Loucy (cell line): Measurements from ENCODE around the gene FREM1.

ENCODE experiments used
- H2AFZ ChIP-seq: fragments of 200-600 bp; sonication (generic); 2 replicates; pipeline ENCODE4 v1.6.0; 2016; ENCODE audit warnings: antibody characterized with exemption, mild to moderate bottlenecking, low read length, moderate library complexity
- H3F3A ChIP-seq: fragments of 200-600 bp; 2 replicates; pipeline ENCODE4 v1.6.0; 2016; ENCODE audit warnings: antibody characterized with exemption, low read depth, mild to moderate bottlenecking
- H3K27me3 ChIP-seq: fragments of 200-600 bp; sonication (generic); 2 replicates; pipeline ENCODE4 v1.6.1; 2014; ENCODE audit warnings: low read length, mild to moderate bottlenecking; ENCODE audit not compliant: insufficient read depth, poor library complexity, severe bottlenecking
- H3K36me3 ChIP-seq: fragments of 200-600 bp; sonication (generic); 2 replicates; pipeline ENCODE4 v1.6.1; 2016; ENCODE audit warnings: low read length; ENCODE audit not compliant: insufficient read depth
- H3K4me1 ChIP-seq: fragments of 200-600 bp; sonication (generic); 2 replicates; pipeline ENCODE4 v1.5.1; 2014; ENCODE audit warnings: low read length, mild to moderate bottlenecking; ENCODE audit not compliant: insufficient read depth, poor library complexity, severe bottlenecking
- H3K4me2 ChIP-seq: fragments of 200-600 bp; sonication (generic); 2 replicates; pipeline ENCODE4 v1.6.0; 2014; ENCODE audit warnings: antibody characterized with exemption, low read length, low read depth, mild to moderate bottlenecking; ENCODE audit not compliant: poor library complexity, severe bottlenecking
- H3K4me3 ChIP-seq: fragments of 200-600 bp; sonication (generic); 2 replicates; pipeline ENCODE4 v1.5.1; 2014; ENCODE audit warnings: low read length, mild to moderate bottlenecking, mixed read lengths; ENCODE audit not compliant: poor library complexity, severe bottlenecking
- H3K79me2 ChIP-seq: fragments of 200-600 bp; sonication (generic); 2 replicates; pipeline ENCODE4 v1.6.1; 2014; ENCODE audit warnings: low read length; ENCODE audit not compliant: insufficient read depth
- H3K9ac ChIP-seq: fragments of 200-600 bp; sonication (generic); 2 replicates; pipeline ENCODE4 v1.6.0; 2014; ENCODE audit warnings: mild to moderate bottlenecking, low read depth, low read length, moderate library complexity; ENCODE audit not compliant: poor library complexity, severe bottlenecking
- H3K9me2 ChIP-seq: fragments of 200-600 bp; sonication (generic); replicated peaks from 2 replicates; pipeline ENCODE4 v1.6.1; 2016; ENCODE audit warnings: low read depth, low read length, mixed read lengths
- H3K9me3 ChIP-seq: fragments of 200-600 bp; sonication (generic); 2 replicates; pipeline ENCODE4 v1.6.1; 2014; ENCODE audit warnings: mild to moderate bottlenecking, antibody characterized with exemption, low read length, low read depth; ENCODE audit not compliant: insufficient read depth
- H4K20me1 ChIP-seq: fragments of 200-600 bp; sonication (generic); 2 replicates; pipeline ENCODE4 v1.6.0; 2014; ENCODE audit warnings: antibody characterized with exemption, low read length, mild to moderate bottlenecking; ENCODE audit not compliant: insufficient read depth, poor library complexity, severe bottlenecking
- CTCF ChIP-seq: fragments of 200-600 bp; sonication (generic); conservative IDR thresholded peaks from 2 replicates; pipeline ENCODE4 v1.5.1; 2014; ENCODE audit warnings: mild to moderate bottlenecking, antibody characterized with exemption, low read length
- EZH2phosphoT487 ChIP-seq: fragments of 200-600 bp; IDR thresholded peaks from 2 replicates; pipeline ENCODE4 v1.6.1; 2018; ENCODE audit warnings: antibody characterized with exemption, mild to moderate bottlenecking, moderate library complexity, borderline replicate concordance

Gene FREM1

DNA sequence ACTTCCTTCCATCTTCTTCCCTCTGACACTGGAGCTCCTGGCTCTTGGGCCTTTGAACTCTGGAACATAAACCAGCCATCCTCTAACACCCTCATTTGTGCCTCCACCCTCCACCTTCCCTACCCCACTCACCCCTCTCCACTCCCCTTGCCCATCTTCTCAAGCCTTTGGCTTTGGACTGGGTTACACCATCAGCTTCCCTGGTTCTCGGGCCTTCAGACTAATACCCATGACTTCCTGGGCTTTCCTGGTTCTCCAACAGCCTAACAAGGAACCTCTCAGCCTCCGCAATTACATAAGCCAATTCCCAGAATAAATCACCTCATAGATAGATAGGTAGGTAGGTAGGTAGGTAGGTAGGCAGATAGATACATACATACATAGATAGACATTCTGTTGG, 67.1 kb downstream of the FREM1 start:
- Histone ChIP-seq H3K4me3 (no peak overlapping the region), H3K9ac (no peak overlapping the region), H2AFZ (no peak overlapping the region), H3F3A (no peaks in the 10 kb centered on the region), H4K20me1 (no peaks in the 10 kb centered on the region), H3K9me3 (no peaks in the 10 kb centered on the region), H3K79me2 (no peaks in the 10 kb centered on the region), H3K27me3 (no peaks in the 10 kb centered on the region), H3K4me2 (no peak overlapping the region), H3K4me1 (no peaks in the 10 kb centered on the region), H3K36me3 (no peaks in the 10 kb centered on the region), H3K9me2 (no peaks in the 10 kb centered on the region)
- TF ChIP-seq EZH2phosphoT487 (no peak), CTCF (no peak)

GRCh38 chr9:14842269-14842668, 68.0 kb downstream of the FREM1 start:
- Histone ChIP-seq H3K27me3 (no peaks in the 10 kb centered on the region), H3F3A (no peaks in the 10 kb centered on the region), H3K9me3 (no peaks in the 10 kb centered on the region), H3K79me2 (no peaks in the 10 kb centered on the region), H3K4me1 (no peaks in the 10 kb centered on the region), H3K36me3 (no peaks in the 10 kb centered on the region), H3K9ac (no peak overlapping the region), H3K4me3 (no peak overlapping the region), H3K9me2 (no peaks in the 10 kb centered on the region), H2AFZ (no peak overlapping the region), H4K20me1 (no peaks in the 10 kb centered on the region), H3K4me2 (no peak overlapping the region)
- TF ChIP-seq CTCF (no peak), EZH2phosphoT487 (no peak)

GRCh38 chr9:14838701-14839100, 71.5 kb downstream of the FREM1 start:
- Histone ChIP-seq H2AFZ (no peak overlapping the region), H3K9me2 (no peaks in the 10 kb centered on the region), H3F3A (no peaks in the 10 kb centered on the region), H3K27me3 (no peaks in the 10 kb centered on the region), H3K9me3 (no peaks in the 10 kb centered on the region), H3K9ac (no peak overlapping the region), H3K4me2 (no peak overlapping the region), H3K4me3 (no peak overlapping the region), H3K36me3 (no peaks in the 10 kb centered on the region), H3K79me2 (no peaks in the 10 kb centered on the region), H3K4me1 (no peaks in the 10 kb centered on the region), H4K20me1 (no peaks in the 10 kb centered on the region)
- TF ChIP-seq CTCF (no peak), EZH2phosphoT487 (no peak)
